ENCODE results near the gene ARMCX5. TPM values are rescaled to one million over a fixed set of nuclear protein-coding genes. Genes with fewer than 3 reads are reported as not detected.

ARMCX5 gene
- total and polyA plus RNA-seq, 2 of the 8 experiments (the other 6 are each of a cell fraction or from before 2014, with no cell fraction given): 8.6 to 10.9 TPM

DNA sequence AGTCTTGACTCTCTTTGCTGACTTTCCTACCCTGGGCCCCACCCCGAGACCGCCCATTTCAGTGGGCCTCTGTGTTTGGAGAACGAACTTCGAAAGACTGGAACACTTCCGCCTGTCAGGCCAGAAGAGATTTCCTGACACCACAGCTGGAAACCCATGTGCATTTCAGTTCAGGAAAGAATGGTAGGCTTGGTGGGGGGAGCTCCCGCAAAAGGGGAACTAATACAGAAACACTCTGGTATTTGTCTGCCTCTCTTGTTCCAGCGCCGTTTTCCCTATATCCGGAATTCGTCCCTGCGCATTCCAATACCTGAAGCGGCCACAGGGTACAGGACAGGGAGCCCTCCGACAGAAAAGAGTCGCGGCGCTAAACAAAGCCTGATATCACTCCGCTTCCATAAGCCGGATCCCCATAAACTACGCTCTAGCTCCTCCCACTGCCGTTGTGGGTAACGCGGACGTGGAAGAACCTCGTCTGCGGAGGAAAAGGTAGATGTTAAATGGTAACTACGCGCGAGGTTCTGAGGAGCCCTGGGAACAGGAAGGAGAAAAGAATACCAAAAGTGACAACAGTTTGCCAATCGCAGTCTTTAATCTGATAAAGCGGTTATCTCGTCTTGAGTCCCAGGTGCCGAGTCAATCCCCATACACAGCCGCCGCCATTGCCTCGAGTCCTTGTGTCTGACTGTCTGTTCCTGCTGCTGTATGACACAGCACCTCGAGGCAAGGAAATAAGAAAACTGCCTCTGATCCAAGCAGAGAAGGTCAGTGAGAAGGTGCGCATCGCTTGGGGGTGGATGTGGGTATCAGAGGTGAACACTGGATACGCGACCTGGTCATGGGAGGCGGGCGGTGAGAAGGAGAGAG lies at the start of gene ARMCX5 (continued):
- TF ChIP-seq, protein P1, sequence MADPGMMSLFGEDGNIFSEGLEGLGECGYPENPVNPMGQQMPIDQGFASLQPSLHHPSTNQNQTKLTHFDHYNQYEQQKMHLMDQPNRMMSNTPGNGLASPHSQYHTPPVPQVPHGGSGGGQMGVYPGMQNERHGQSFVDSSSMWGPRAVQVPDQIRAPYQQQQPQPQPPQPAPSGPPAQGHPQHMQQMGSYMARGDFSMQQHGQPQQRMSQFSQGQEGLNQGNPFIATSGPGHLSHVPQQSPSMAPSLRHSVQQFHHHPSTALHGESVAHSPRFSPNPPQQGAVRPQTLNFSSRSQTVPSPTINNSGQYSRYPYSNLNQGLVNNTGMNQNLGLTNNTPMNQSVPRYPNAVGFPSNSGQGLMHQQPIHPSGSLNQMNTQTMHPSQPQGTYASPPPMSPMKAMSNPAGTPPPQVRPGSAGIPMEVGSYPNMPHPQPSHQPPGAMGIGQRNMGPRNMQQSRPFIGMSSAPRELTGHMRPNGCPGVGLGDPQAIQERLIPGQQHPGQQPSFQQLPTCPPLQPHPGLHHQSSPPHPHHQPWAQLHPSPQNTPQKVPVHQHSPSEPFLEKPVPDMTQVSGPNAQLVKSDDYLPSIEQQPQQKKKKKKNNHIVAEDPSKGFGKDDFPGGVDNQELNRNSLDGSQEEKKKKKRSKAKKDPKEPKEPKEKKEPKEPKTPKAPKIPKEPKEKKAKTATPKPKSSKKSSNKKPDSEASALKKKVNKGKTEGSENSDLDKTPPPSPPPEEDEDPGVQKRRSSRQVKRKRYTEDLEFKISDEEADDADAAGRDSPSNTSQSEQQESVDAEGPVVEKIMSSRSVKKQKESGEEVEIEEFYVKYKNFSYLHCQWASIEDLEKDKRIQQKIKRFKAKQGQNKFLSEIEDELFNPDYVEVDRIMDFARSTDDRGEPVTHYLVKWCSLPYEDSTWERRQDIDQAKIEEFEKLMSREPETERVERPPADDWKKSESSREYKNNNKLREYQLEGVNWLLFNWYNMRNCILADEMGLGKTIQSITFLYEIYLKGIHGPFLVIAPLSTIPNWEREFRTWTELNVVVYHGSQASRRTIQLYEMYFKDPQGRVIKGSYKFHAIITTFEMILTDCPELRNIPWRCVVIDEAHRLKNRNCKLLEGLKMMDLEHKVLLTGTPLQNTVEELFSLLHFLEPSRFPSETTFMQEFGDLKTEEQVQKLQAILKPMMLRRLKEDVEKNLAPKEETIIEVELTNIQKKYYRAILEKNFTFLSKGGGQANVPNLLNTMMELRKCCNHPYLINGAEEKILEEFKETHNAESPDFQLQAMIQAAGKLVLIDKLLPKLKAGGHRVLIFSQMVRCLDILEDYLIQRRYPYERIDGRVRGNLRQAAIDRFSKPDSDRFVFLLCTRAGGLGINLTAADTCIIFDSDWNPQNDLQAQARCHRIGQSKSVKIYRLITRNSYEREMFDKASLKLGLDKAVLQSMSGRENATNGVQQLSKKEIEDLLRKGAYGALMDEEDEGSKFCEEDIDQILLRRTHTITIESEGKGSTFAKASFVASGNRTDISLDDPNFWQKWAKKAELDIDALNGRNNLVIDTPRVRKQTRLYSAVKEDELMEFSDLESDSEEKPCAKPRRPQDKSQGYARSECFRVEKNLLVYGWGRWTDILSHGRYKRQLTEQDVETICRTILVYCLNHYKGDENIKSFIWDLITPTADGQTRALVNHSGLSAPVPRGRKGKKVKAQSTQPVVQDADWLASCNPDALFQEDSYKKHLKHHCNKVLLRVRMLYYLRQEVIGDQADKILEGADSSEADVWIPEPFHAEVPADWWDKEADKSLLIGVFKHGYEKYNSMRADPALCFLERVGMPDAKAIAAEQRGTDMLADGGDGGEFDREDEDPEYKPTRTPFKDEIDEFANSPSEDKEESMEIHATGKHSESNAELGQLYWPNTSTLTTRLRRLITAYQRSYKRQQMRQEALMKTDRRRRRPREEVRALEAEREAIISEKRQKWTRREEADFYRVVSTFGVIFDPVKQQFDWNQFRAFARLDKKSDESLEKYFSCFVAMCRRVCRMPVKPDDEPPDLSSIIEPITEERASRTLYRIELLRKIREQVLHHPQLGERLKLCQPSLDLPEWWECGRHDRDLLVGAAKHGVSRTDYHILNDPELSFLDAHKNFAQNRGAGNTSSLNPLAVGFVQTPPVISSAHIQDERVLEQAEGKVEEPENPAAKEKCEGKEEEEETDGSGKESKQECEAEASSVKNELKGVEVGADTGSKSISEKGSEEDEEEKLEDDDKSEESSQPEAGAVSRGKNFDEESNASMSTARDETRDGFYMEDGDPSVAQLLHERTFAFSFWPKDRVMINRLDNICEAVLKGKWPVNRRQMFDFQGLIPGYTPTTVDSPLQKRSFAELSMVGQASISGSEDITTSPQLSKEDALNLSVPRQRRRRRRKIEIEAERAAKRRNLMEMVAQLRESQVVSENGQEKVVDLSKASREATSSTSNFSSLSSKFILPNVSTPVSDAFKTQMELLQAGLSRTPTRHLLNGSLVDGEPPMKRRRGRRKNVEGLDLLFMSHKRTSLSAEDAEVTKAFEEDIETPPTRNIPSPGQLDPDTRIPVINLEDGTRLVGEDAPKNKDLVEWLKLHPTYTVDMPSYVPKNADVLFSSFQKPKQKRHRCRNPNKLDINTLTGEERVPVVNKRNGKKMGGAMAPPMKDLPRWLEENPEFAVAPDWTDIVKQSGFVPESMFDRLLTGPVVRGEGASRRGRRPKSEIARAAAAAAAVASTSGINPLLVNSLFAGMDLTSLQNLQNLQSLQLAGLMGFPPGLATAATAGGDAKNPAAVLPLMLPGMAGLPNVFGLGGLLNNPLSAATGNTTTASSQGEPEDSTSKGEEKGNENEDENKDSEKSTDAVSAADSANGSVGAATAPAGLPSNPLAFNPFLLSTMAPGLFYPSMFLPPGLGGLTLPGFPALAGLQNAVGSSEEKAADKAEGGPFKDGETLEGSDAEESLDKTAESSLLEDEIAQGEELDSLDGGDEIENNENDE (IDR thresholded peaks at IDR 0.05; ENCODE audit: insufficient replicate concordance, low read length): no peak
- TF ChIP-seq SAP30 (IDR thresholded peaks at IDR 0.05; ENCODE audit: insufficient read depth, insufficient replicate concordance, low read length) (no peak), TBP (IDR thresholded peaks at IDR 0.05; ENCODE audit: low read depth, low read length) (peak; percentile 60; the same call in 1 of the 2 replicates), CHD2 (IDR thresholded peaks at IDR 0.05; ENCODE audit: low read length) (peak; percentile 85), JUN (IDR thresholded peaks at IDR 0.05; ENCODE audit: low read depth, low read length) (no peak)
- TF ChIP-seq, protein P2, sequence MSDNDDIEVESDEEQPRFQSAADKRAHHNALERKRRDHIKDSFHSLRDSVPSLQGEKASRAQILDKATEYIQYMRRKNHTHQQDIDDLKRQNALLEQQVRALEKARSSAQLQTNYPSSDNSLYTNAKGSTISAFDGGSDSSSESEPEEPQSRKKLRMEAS (IDR thresholded peaks at IDR 0.05): peak; percentile 34; the same call in 1 of the 2 replicates
- TF ChIP-seq, protein P3, sequence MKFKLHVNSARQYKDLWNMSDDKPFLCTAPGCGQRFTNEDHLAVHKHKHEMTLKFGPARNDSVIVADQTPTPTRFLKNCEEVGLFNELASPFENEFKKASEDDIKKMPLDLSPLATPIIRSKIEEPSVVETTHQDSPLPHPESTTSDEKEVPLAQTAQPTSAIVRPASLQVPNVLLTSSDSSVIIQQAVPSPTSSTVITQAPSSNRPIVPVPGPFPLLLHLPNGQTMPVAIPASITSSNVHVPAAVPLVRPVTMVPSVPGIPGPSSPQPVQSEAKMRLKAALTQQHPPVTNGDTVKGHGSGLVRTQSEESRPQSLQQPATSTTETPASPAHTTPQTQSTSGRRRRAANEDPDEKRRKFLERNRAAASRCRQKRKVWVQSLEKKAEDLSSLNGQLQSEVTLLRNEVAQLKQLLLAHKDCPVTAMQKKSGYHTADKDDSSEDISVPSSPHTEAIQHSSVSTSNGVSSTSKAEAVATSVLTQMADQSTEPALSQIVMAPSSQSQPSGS (IDR thresholded peaks at IDR 0.05; ENCODE audit: low read length): no peak

Measured in H1 (cell line).